ENCODE measurements around the gene C3orf20. TPM values are rescaled to one million over a fixed set of nuclear protein-coding genes. Genes with fewer than 3 reads are reported as not detected.

Gene C3orf20
- total and polyA plus RNA-seq, 2 of the 4 experiments (the other 2 are of a cell fraction), result not detected

GRCh38 chr3:14758959-14759358 is 84.0 kb downstream of the C3orf20 start:
- Histone ChIP-seq H2AK9ac (replicated peaks; ENCODE audit: low read depth, low read length, poor library complexity) (no peak overlapping the region), H2AFZ (replicated peaks; ENCODE audit: low read length, poor library complexity) (no peak overlapping the region), H3K4ac (ENCODE audit: low read depth, low read length) (no peak overlapping the region), H2BK120ac (ENCODE audit: low read depth, low read length) (no peak overlapping the region), H4K8ac (ENCODE audit: low read depth in 2 of 2, low read length in 2 of 2) (no peak overlapping the region), H2AK5ac (ENCODE audit: low read depth, low read length) (no peak overlapping the region), H3K18ac (ENCODE audit: low read depth, low read length) (no peak overlapping the region), H3K9me3 (ENCODE audit: control insufficient read depth, insufficient read depth, low read length) (no peaks in the 10 kb centered on the region), H3K56ac (ENCODE audit: extremely low read depth, insufficient read depth, low read length) (no peak overlapping the region), H4K91ac (ENCODE audit: insufficient read depth, low read depth, low read length) (no peak overlapping the region), H4K5ac (ENCODE audit: low read depth, low read length) (no peak overlapping the region), H3K14ac (replicated peaks; ENCODE audit: low read depth, low read length) (no peak overlapping the region), H3K36me3 (ENCODE audit: control insufficient read depth, insufficient read depth, low read length) (no peaks in the 10 kb centered on the region), H3K23ac (ENCODE audit: low read depth, low read length) (no peak overlapping the region), H3K9me1 (ENCODE audit: insufficient read depth, low read length) (no peaks in the 10 kb centered on the region), H3K4me1 (ENCODE audit: control insufficient read depth, insufficient read depth, low read length) (no peaks in the 10 kb centered on the region), H3K9ac (ENCODE audit: low read depth, low read length) (no peak overlapping the region), H3K4me2 (ENCODE audit: low read depth, low read length) (no peak overlapping the region), H3K27ac (ENCODE audit: insufficient read depth, low read length) (no peak overlapping the region), H3K79me1 (ENCODE audit: low read depth in 1 of 2, low read length in 2 of 2) (no peaks in the 10 kb centered on the region), H2BK15ac (ENCODE audit: low read depth, low read length) (no peak overlapping the region), H2BK5ac (ENCODE audit: low read depth, low read length, poor library complexity, severe bottlenecking) (no peak overlapping the region), H3K4me3 (ENCODE audit: insufficient read depth, low read depth, low read length) (no peak overlapping the region), H2BK20ac (ENCODE audit: low read depth, low read length) (no peak overlapping the region), H4K20me1 (ENCODE audit: insufficient read depth, low read length) (no peaks in the 10 kb centered on the region; the same call in 1 of the 2 replicates), H3K27me3 (ENCODE audit: control insufficient read depth, insufficient read depth, low read length) (peaks cover 1% of the 10 kb centered on the region; the same call in 1 of the 2 replicates)
- ATAC-seq (ENCODE audit: low read depth) (no peak), DNase-seq (no peak)
- ChIA-PET POLR2A (ENCODE audit: unreplicated experiment) (no interaction called here), CTCF (no interaction called here)
- TF ChIP-seq, protein P1, sequence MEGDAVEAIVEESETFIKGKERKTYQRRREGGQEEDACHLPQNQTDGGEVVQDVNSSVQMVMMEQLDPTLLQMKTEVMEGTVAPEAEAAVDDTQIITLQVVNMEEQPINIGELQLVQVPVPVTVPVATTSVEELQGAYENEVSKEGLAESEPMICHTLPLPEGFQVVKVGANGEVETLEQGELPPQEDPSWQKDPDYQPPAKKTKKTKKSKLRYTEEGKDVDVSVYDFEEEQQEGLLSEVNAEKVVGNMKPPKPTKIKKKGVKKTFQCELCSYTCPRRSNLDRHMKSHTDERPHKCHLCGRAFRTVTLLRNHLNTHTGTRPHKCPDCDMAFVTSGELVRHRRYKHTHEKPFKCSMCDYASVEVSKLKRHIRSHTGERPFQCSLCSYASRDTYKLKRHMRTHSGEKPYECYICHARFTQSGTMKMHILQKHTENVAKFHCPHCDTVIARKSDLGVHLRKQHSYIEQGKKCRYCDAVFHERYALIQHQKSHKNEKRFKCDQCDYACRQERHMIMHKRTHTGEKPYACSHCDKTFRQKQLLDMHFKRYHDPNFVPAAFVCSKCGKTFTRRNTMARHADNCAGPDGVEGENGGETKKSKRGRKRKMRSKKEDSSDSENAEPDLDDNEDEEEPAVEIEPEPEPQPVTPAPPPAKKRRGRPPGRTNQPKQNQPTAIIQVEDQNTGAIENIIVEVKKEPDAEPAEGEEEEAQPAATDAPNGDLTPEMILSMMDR (conservative IDR thresholded peaks at IDR 0.05; ENCODE audit: low read depth, low read length), result no peak
- TF ChIP-seq FOS (IDR thresholded peaks at IDR 0.05; ENCODE audit: low read depth, low read length), result no peak
- TF ChIP-seq, protein P2, sequence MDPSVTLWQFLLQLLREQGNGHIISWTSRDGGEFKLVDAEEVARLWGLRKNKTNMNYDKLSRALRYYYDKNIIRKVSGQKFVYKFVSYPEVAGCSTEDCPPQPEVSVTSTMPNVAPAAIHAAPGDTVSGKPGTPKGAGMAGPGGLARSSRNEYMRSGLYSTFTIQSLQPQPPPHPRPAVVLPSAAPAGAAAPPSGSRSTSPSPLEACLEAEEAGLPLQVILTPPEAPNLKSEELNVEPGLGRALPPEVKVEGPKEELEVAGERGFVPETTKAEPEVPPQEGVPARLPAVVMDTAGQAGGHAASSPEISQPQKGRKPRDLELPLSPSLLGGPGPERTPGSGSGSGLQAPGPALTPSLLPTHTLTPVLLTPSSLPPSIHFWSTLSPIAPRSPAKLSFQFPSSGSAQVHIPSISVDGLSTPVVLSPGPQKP (IDR thresholded peaks at IDR 0.05; ENCODE audit: borderline replicate concordance, low read depth, low read length), result no peak
- TF ChIP-seq RCOR1 (IDR thresholded peaks at IDR 0.05; ENCODE audit: insufficient replicate concordance, low read length), result no peak
- no peak for TF ChIP-seq RAD21 (IDR thresholded peaks at IDR 0.05; ENCODE audit: low read length)
- TF ChIP-seq NFE2L2 (IDR thresholded peaks at IDR 0.05; ENCODE audit: low read depth, low read length), result no peak
- no peak for TF ChIP-seq CEBPB (IDR thresholded peaks at IDR 0.05; ENCODE audit: low read depth, low read length)
- no peak for TF ChIP-seq MXI1 (IDR thresholded peaks at IDR 0.05; ENCODE audit: borderline replicate concordance, low read depth, low read length)
- no peak for TF ChIP-seq RFX5 (IDR thresholded peaks at IDR 0.05; ENCODE audit: low read depth, low read length)
- no peak for TF ChIP-seq MAFK (IDR thresholded peaks at IDR 0.05; ENCODE audit: low read depth, low read length)
- WGBS, 2 experiments (ENCODE audit: extremely low coverage in 2 of 2, insufficient read length in 1 of 2), result 70% methylated on average over 2 of the region's 3 CpGs; no CpG with 5 or more reads in 1 of the 2 experiments
- intact Hi-C loops (cut with micrococcal nuclease), result no loop called here
- dilution Hi-C loops (cut with HindIII; ENCODE audit: low sequenced_read_pairs, unreplicated experiment), result no loop called here
- in situ Hi-C loops (cut with MboI; ENCODE audit: low sequenced_read_pairs), result no loop called here
- no TSS peak for BruUV-seq (replicated peaks)
